Heart left ventricle (tissue), 16 donors: ENCODE results near the gene TRPV4. TPM values are rescaled to one million over a fixed set of nuclear protein-coding genes. Genes with fewer than 3 reads are reported as not detected.
A peak's percentile ranks its signal among the peaks of the same experiment; 100 is the strongest.

Source experiments
- ATAC-seq, 4 donors: fragments of 200-7000 bp; cut with Tn5 transposase; one replicate each; pipeline ENCODE4 v1.9.1; 2020 to 2022; ENCODE audit warnings: moderate library complexity in 4 of 4, mild to moderate bottlenecking in 3 of 4, moderate number of reproducible peaks in 1 of 4
- DNase-seq, 5 donors: peaks; one replicate each; pipeline ENCODE4 v3.0.0-alpha.2; 2020
- H3K27ac ChIP-seq, 12 donors: fragments of 200-600 bp; sonication (generic) in 4 of 12; one replicate each; pipeline versions ENCODE4 v1.5.0 to v1.8.0; 2016 to 2022; ENCODE audit warnings: mild to moderate bottlenecking in 2 of 12
- H3K27me3 ChIP-seq, 9 donors: fragments of 200-600 bp; sonication (generic) in 2 of 9; one replicate each; pipeline versions ENCODE4 v1.5.1 to v1.8.0; 2016 to 2022; ENCODE audit warnings: mild to moderate bottlenecking in 3 of 9
- H3K36me3 ChIP-seq, 9 donors: fragments of 200-600 bp; sonication (generic) in 2 of 9; one replicate each; pipeline versions ENCODE4 v1.5.0 to v1.8.0; 2018 to 2022; ENCODE audit warnings: mild to moderate bottlenecking in 2 of 9
- H3K4me1 ChIP-seq, 12 donors: fragments of 200-600 bp; sonication (generic) in 4 of 12; one replicate each; pipeline versions ENCODE4 v1.5.0 to v1.8.0; 2016 to 2022; ENCODE audit warnings: mild to moderate bottlenecking in 3 of 12
- H3K4me3 ChIP-seq, 12 donors: fragments of 200-600 bp; sonication (generic) in 4 of 12; one replicate each; pipeline versions ENCODE4 v1.5.0 to v1.8.0; 2017 to 2022; ENCODE audit warnings: mild to moderate bottlenecking in 9 of 12, moderate library complexity in 4 of 12
- H3K9me3 ChIP-seq, 12 donors: fragments of 200-600 bp; sonication (generic) in 4 of 12; one replicate each; pipeline versions ENCODE4 v1.5.0 to v1.8.0; 2016 to 2022; ENCODE audit warnings: mild to moderate bottlenecking in 1 of 12
- CTCF ChIP-seq, 12 donors: fragments of 200-600 bp; sonication (generic) in 4 of 12; IDR thresholded peaks; one replicate each; pipeline versions ENCODE4 v1.5.0 to v1.8.0; 2018 to 2022; ENCODE audit warnings: antibody characterized with exemption in 12 of 12, mild to moderate bottlenecking in 5 of 12
- POLR2A ChIP-seq, 2 donors: fragments of 450-650 bp; IDR thresholded peaks; one replicate each; pipeline ENCODE4 v1.6.1; 2017; ENCODE audit warnings: antibody characterized with exemption in 2 of 2, mild to moderate bottlenecking in 2 of 2, moderate library complexity in 2 of 2
- WGBS, 4 donors: extraction: QIAGEN DNeasy Blood & Tissue Kit in 2 of 4; methylation state at CpG; one replicate each; pipeline versions ENCODE4 v1.1.5 to v1.1.7; 2013 to 2018; 5-methylcytosine and 5-hydroxymethylcytosine counted together
- intact Hi-C, 10 donors: fragments of 100-400 bp; cut with DNase I; formaldehyde crosslinking; loops; one replicate each; pipeline versions ENCODE4 v1.11.1 to v1.14.2; 2022
- polyA plus RNA-seq, 2 donors: library from polyadenylated mRNA; stranded (reverse); fragments of 200-250 nt; gene quantifications; one replicate each; pipeline ENCODE4 v1.2.3, GENCODE V29; 2013
- total RNA-seq, 9 donors: library from RNA; depleted of rRNA in 2 of 9; stranded (reverse); fragments of >200 nt in 2 of 9; fragmentation: NEBNext Ultra II Directional in 3 of 9; extraction: Animal tissue kit (Norgen Biotek cat#: 25700) in 3 of 9; gene quantifications; one replicate each; pipeline versions ENCODE4 v1.1.0 to v1.2.4, GENCODE V29; 2016 to 2023
- donor health status: ischemic (EF 13 %, LVEDD 7.1; RV severe dilation, severe dysfunction).
- donor health status: healthy with polysubstance abuse.
- donor health status: DM: no; HTN: yes; CAD: no.
- donor health status: DM: no; HTN: no; CAD: no.
- donor health status: ischemic (EF 25% LVEDD 6.9; RV normal size, moderate dysfunction).
- donor health status: ischemic (EF 25% LVEDD 5.7; RV mildly dilated, moderate dysfunction).
- donor health status: healthy.
- donor health status: DM: yes; HTN: yes; CAD: no.
- donor health status: ischemic (EF 35%, LVEDD 5.7; RV mildly dilated, moderate dysfunction).
- donor health status: nonischemic (EF 11% LVEDD 7.7; RV severe dilation, severe dysfunction).
- donor health status: DM: yes; HTN: yes; CAD: no.
- donor health status: PGD.
- donor health status: ischemic (EF 29% LVEDD 5.4; RV normal size, mild dysfunction).
- donor health status: nonischemic (EF 23%, LVEDD 6.1; RV moderate dilation, normal function).

Gene TRPV4
- total and polyA plus RNA-seq, 11 donors, result 0.17 to 3.9 (median 0.30) TPM; not detected in 1

GRCh38 chr12:109741286-109741969 is 91.8 kb downstream of the TRPV4 start:
- no peak overlapping the region for H3K4me3 ChIP-seq
- H3K36me3 ChIP-seq, result no peaks in the 10 kb centered on the region
- peak in 3 of 5 donors; percentile 14 to 38 (median 18) for DNase-seq
- WGBS, 4 donors, result 91 to 100% (median 92%) methylated on average over 2 to 4 of the region's 4 CpGs
- no peak overlapping the region for H3K27ac ChIP-seq
- H3K27me3 ChIP-seq, result no peaks in the 10 kb centered on the region
- peaks cover 0 to 15% (median 0%) of the 10 kb centered on the region in 12 donors for H3K4me1 ChIP-seq
- ATAC-seq, result no peak
- no peaks in the 10 kb centered on the region for H3K9me3 ChIP-seq
- intact Hi-C loops, result no loop called here
- no peak for TF ChIP-seq CTCF (IDR thresholded peaks at IDR 0.05)
- no peak for TF ChIP-seq POLR2A (IDR thresholded peaks at IDR 0.05)

GRCh38 chr12:109740694-109741245 is 92.4 kb downstream of the TRPV4 start:
- H3K27ac ChIP-seq, result no peak overlapping the region
- no peak for TF ChIP-seq POLR2A (IDR thresholded peaks at IDR 0.05)
- no peak for TF ChIP-seq CTCF (IDR thresholded peaks at IDR 0.05)
- H3K9me3 ChIP-seq, result no peaks in the 10 kb centered on the region
- intact Hi-C loops, result no loop called here
- H3K36me3 ChIP-seq, result no peaks in the 10 kb centered on the region
- ATAC-seq (no peak), DNase-seq (peak in 3 of 5 donors; percentile 2 to 13 (median 8))
- peaks cover 0 to 20% (median 2%) of the 10 kb centered on the region in 12 donors for H3K4me1 ChIP-seq
- no peaks in the 10 kb centered on the region for H3K27me3 ChIP-seq
- WGBS, 4 donors, result 82 to 89% (median 85%) methylated on average over 10 of the region's 10 CpGs
- H3K4me3 ChIP-seq, result no peak overlapping the region

GRCh38 chr12:109739747-109740693 is 93.2 kb downstream of the TRPV4 start:
- 21 to 28% (median 22%) methylated on average over 18 of the region's 18 CpGs for WGBS, 4 donors
- Histone ChIP-seq H3K4me3 (no peak overlapping the region), H3K27me3 (no peaks in the 10 kb centered on the region), H3K9me3 (no peaks in the 10 kb centered on the region), H3K4me1 (peaks cover 0 to 26% (median 4%) of the 10 kb centered on the region in 12 donors), H3K27ac (no peak overlapping the region), H3K36me3 (no peaks in the 10 kb centered on the region)
- DNase-seq, result peak in 4 of 5 donors; percentile 6 to 33 (median 16)
- no peak for TF ChIP-seq POLR2A (IDR thresholded peaks at IDR 0.05)
- TF ChIP-seq CTCF (IDR thresholded peaks at IDR 0.05), result peak in 3 of 12 donors; percentile 29 to 37 (median 29)
- no peak for ATAC-seq
- intact Hi-C loops, result no loop called here
